ENCODE results near the gene CREG1.

CREG1 gene

GRCh38 chr1:167500283-167500860 is 53.2 kb downstream of the CREG1 start:
- DNase-seq (ENCODE audit: insufficient read length) (no peak), FAIRE-seq (peak; percentile 57)
- no peak for TF ChIP-seq POLR2AphosphoS5 (IDR thresholded peaks at IDR 0.05; ENCODE audit: low read depth, low read length)
- no peak for TF ChIP-seq POLR2A (IDR thresholded peaks at IDR 0.05; ENCODE audit: low read depth, low read length)
- TF ChIP-seq TAF1 (IDR thresholded peaks at IDR 0.05; ENCODE audit: borderline replicate concordance, low read depth, low read length): no peak

- DNase-seq (ENCODE audit: insufficient read length) (peak; percentile 54), FAIRE-seq (peak; percentile 97)
- TF ChIP-seq TAF1 (IDR thresholded peaks at IDR 0.05; ENCODE audit: borderline replicate concordance, low read depth, low read length) (no peak), POLR2AphosphoS5 (IDR thresholded peaks at IDR 0.05; ENCODE audit: low read depth, low read length) (no peak), POLR2A (IDR thresholded peaks at IDR 0.05; ENCODE audit: low read depth, low read length) (no peak)
Measured at GRCh38 chr1:167499664-167500101, 53.9 kb downstream of the CREG1 start.

- TF ChIP-seq TAF1 (IDR thresholded peaks at IDR 0.05; ENCODE audit: borderline replicate concordance, low read depth, low read length) (no peak), POLR2AphosphoS5 (IDR thresholded peaks at IDR 0.05; ENCODE audit: low read depth, low read length) (no peak), POLR2A (IDR thresholded peaks at IDR 0.05; ENCODE audit: low read depth, low read length) (no peak)
- no peak for DNase-seq (ENCODE audit: insufficient read length)
- FAIRE-seq: no peak
Measured at GRCh38 chr1:167499106-167499505, 54.5 kb downstream of the CREG1 start.

GRCh38 chr1:167496797-167497619 is 56.6 kb downstream of the CREG1 start:
- FAIRE-seq (no peak), DNase-seq (ENCODE audit: insufficient read length) (no peak)
- no peak for TF ChIP-seq POLR2AphosphoS5 (IDR thresholded peaks at IDR 0.05; ENCODE audit: low read depth, low read length)
- no peak for TF ChIP-seq POLR2A (IDR thresholded peaks at IDR 0.05; ENCODE audit: low read depth, low read length)
- no peak for TF ChIP-seq TAF1 (IDR thresholded peaks at IDR 0.05; ENCODE audit: borderline replicate concordance, low read depth, low read length)

DNA sequence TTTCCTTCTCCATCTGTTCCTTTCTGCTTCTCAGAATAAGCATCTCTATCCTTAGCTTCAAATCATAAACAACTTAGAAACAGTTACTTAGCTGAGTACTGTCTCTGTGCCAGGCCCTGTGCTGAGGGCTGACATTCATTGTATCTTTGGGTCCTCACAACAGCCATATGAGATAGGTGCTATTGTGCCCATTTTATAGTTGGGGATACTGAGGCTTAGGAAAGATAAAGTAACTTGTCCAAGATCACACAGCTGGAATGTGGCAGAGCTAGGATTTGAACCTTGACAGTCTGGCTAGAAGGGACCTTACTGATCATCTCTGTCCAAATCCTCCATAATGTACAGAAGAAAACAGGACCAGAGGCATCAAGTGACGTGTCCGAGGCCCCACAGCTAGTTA is 60.2 kb downstream of the CREG1 start:
- DNase-seq (ENCODE audit: insufficient read length) (no peak), FAIRE-seq (no peak)
- TF ChIP-seq POLR2A (IDR thresholded peaks at IDR 0.05; ENCODE audit: low read depth, low read length) (no peak), POLR2AphosphoS5 (IDR thresholded peaks at IDR 0.05; ENCODE audit: low read depth, low read length) (no peak), TAF1 (IDR thresholded peaks at IDR 0.05; ENCODE audit: borderline replicate concordance, low read depth, low read length) (no peak)

DNA sequence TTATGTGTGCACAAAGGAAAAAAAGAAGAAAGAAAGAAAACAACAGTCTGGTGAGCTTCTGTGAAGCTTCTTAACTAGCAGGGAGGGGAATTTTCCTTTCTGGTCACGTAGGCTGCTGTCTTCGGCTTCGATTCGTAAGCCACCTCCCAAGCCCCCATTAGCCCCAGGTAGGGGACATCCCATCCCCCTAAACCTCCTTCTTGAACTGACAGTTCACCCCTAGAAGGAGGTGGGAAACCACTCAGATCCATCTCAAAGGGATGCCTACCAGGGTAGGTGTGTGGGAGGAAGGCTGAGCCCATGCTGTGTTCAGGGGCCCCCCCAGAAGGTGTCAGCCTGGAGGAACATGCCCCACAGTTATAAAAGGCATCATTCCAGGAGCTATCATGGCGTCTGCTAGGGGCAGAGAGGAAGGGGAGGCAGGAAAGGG is 61.1 kb downstream of the CREG1 start:
- DNase-seq (ENCODE audit: insufficient read length): no peak
- TF ChIP-seq TAF1 (IDR thresholded peaks at IDR 0.05; ENCODE audit: borderline replicate concordance, low read depth, low read length) (no peak), POLR2AphosphoS5 (IDR thresholded peaks at IDR 0.05; ENCODE audit: low read depth, low read length) (no peak), POLR2A (IDR thresholded peaks at IDR 0.05; ENCODE audit: low read depth, low read length) (no peak)
- no peak for FAIRE-seq

GRCh38 chr1:167491586-167492461 is 61.7 kb downstream of the CREG1 start:
- FAIRE-seq: no peak
- no peak for DNase-seq (ENCODE audit: insufficient read length)
- TF ChIP-seq POLR2AphosphoS5 (IDR thresholded peaks at IDR 0.05; ENCODE audit: low read depth, low read length) (no peak), TAF1 (IDR thresholded peaks at IDR 0.05; ENCODE audit: borderline replicate concordance, low read depth, low read length) (no peak), POLR2A (IDR thresholded peaks at IDR 0.05; ENCODE audit: low read depth, low read length) (no peak)

Measured in GM12892 (cell line).